Stimulated activated CD4-positive, alpha-beta T cell treated with anti-CD3 and anti-CD28 coated beads, TNF-alpha, amount 100 ng/mL, for 4 hours (primary cell): ENCODE results near the gene BARD1.

Source experiments
- DNase-seq, 3 experiments: peaks; one replicate each; pipeline ENCODE4 v3.0.0-alpha.2; 2020; ENCODE audit warnings: low read depth in 3 of 3

The BARD1 gene

DNA sequence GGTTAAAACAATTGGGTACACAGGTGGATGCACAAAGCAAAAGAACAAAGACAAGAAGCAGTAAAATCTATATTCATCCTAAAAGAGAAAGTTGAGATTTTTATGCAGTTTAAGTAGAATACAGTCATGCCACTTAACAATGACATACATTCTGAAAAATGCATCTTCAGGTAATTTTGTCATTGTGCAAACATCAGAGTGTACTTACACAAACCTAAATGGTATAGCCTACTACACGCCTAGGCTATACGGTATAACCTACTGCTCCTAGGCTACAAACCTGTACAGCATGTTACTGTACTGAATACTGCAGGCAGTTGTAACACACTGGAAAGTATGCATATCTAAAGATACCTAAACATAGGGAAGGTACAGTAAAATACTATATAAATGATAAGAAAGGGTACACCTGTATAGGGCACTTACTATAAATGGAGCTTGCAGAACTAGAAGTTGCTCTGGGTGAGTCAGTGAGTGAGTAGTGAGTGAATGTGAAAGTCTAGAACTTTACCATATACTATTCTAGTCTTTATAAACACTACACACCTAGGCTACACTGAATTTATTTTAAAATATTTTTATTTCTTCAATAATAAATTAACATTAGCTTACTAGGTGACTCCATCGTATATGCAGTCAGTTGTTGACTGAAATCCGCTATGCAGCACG lies 132.9 kb downstream of the BARD1 start:
- DNase-seq = no peak
